CD8-positive, alpha-beta memory T cell (primary cell): ENCODE measurements around the gene THSD7A. TPM values are rescaled to one million over a fixed set of nuclear protein-coding genes. Genes with fewer than 3 reads are reported as not detected.

Experiments
- CTCF ChIA-PET: fragments of 350-600 bp; sonication (Branson Sonifier 250); formaldehyde crosslinking; loops from one replicate; lab custom pipeline; 2021; ENCODE audit warnings: antibody characterized with exemption; lab: Charles Lee
- POLR2A ChIA-PET: fragments of 350-600 bp; sonication (Branson Sonifier 250); formaldehyde crosslinking; loops from one replicate; lab custom pipeline; 2021; ENCODE audit warnings: antibody characterized with exemption; lab: Charles Lee
- DNase-seq, 5 donors: peaks; one replicate each; pipeline versions ENCODE4 v3.0.0 to v3.0.0-alpha.2; 2020 to 2022; ENCODE audit warnings: mixed read lengths in 1 of 5
- H3K27ac ChIP-seq: one replicate; pipeline ENCODE4 v1.7.0; 2013; ENCODE audit warnings: low read depth, mild to moderate bottlenecking, low read length, moderate library complexity
- H3K27me3 ChIP-seq: 2 replicates; pipeline ENCODE4 v1.7.0; 2013; ENCODE audit warnings: low read length, mild to moderate bottlenecking; ENCODE audit not compliant: insufficient read depth, poor library complexity, severe bottlenecking
- H3K36me3 ChIP-seq: 2 replicates; pipeline ENCODE4 v1.7.0; 2013; ENCODE audit warnings: mild to moderate bottlenecking, low read length, moderate library complexity; ENCODE audit not compliant: insufficient read depth
- H3K4me1 ChIP-seq: 2 replicates; pipeline ENCODE4 v1.7.0; 2013; ENCODE audit warnings: mild to moderate bottlenecking, low read length, moderate library complexity; ENCODE audit not compliant: insufficient read depth
- H3K4me3 ChIP-seq: 2 replicates; pipeline ENCODE4 v1.7.0; 2013; ENCODE audit warnings: mild to moderate bottlenecking, low read length
- H3K9me3 ChIP-seq: 2 replicates; pipeline ENCODE4 v1.7.0; 2013; ENCODE audit warnings: mild to moderate bottlenecking, low read length
- H3K27ac Mint-ChIP-seq, 8 donors: one replicate each; pipeline ENCODE4 v1.8.0; 2020 to 2021; ENCODE audit warnings: mixed read lengths in 8 of 8, mild to moderate bottlenecking in 6 of 8, inconsistent platforms in 3 of 8, moderate library complexity in 3 of 8
- H3K27me3 Mint-ChIP-seq, 2 donors: one replicate each; pipeline ENCODE4 v1.8.0; 2020 to 2021; ENCODE audit warnings: mixed read lengths in 2 of 2, mild to moderate bottlenecking in 1 of 2, moderate library complexity in 1 of 2
- H3K36me3 Mint-ChIP-seq, 3 donors: one replicate each; pipeline ENCODE4 v1.8.0; 2020 to 2021; ENCODE audit warnings: mixed read lengths in 3 of 3, inconsistent platforms in 1 of 3, mild to moderate bottlenecking in 1 of 3
- H3K4me1 Mint-ChIP-seq, 3 donors: one replicate each; pipeline ENCODE4 v1.8.0; 2020 to 2021; ENCODE audit warnings: mixed read lengths in 3 of 3, inconsistent platforms in 1 of 3, mild to moderate bottlenecking in 1 of 3
- H3K4me3 Mint-ChIP-seq, 7 donors: one replicate each; pipeline ENCODE4 v1.8.0; 2020 to 2021; ENCODE audit warnings: mixed read lengths in 7 of 7, mild to moderate bottlenecking in 6 of 7, moderate library complexity in 4 of 7, inconsistent platforms in 2 of 7
- H3K9me3 Mint-ChIP-seq, 5 donors: one replicate each; pipeline ENCODE4 v1.8.0; 2020 to 2022; ENCODE audit warnings: mixed read lengths in 5 of 5, mild to moderate bottlenecking in 3 of 5, moderate library complexity in 2 of 5, inconsistent platforms in 1 of 5
- polyA plus RNA-seq: library from polyadenylated mRNA; unstranded; fragments of 300-500 nt; fragmentation: Illumina TruSeq; gene quantifications from one replicate; pipeline ENCODE4 v1.2.3, GENCODE V29; 2021
- total RNA-seq, 2 experiments: library from RNA; stranded (reverse); gene quantifications; one replicate each; pipeline ENCODE4 v1.2.3, GENCODE V29; 2021

THSD7A gene
- total and polyA plus RNA-seq, 3 experiments from 2014 or later, result not detected

- no peak overlapping the region for H3K4me3 ChIP-seq
- H3K27me3 ChIP-seq, result no peaks in the 10 kb centered on the region
- H3K27ac Mint-ChIP-seq, result no peak overlapping the region
- no peak for DNase-seq
- no peak overlapping the region for H3K27ac ChIP-seq
- no peaks in the 10 kb centered on the region for H3K36me3 ChIP-seq
- ChIA-PET CTCF (no interaction called here), POLR2A (no interaction called here)
- H3K9me3 Mint-ChIP-seq, result peaks cover 0 to 4% (median 1%) of the 10 kb centered on the region in 5 donors
- no peaks in the 10 kb centered on the region for H3K9me3 ChIP-seq
- no peaks in the 10 kb centered on the region for H3K4me1 Mint-ChIP-seq
- H3K4me1 ChIP-seq, result no peaks in the 10 kb centered on the region
- no peaks in the 10 kb centered on the region for H3K36me3 Mint-ChIP-seq
- H3K27me3 Mint-ChIP-seq, result no peaks in the 10 kb centered on the region
- H3K4me3 Mint-ChIP-seq, result no peak overlapping the region
Observed at GRCh38 chr7:11612737-11613136, 219.3 kb downstream of the THSD7A start.

GRCh38 chr7:11609096-11609670, 222.8 kb downstream of the THSD7A start:
- H3K4me3 ChIP-seq, result no peak overlapping the region
- CTCF ChIA-PET, result no interaction called here
- no peaks in the 10 kb centered on the region for H3K4me1 Mint-ChIP-seq
- H3K4me1 ChIP-seq, result no peaks in the 10 kb centered on the region
- no peak overlapping the region for H3K4me3 Mint-ChIP-seq
- H3K27ac Mint-ChIP-seq, result peak overlapping the region in 1 of 8 donors; percentile 49
- H3K9me3 ChIP-seq, result no peaks in the 10 kb centered on the region
- no peak overlapping the region for H3K27ac ChIP-seq
- H3K36me3 Mint-ChIP-seq, result no peaks in the 10 kb centered on the region
- no peaks in the 10 kb centered on the region for H3K36me3 ChIP-seq
- POLR2A ChIA-PET, result no interaction called here
- no peaks in the 10 kb centered on the region for H3K27me3 Mint-ChIP-seq
- DNase-seq, result no peak
- H3K9me3 Mint-ChIP-seq, result peaks cover 0 to 4% (median 0%) of the 10 kb centered on the region in 5 donors
- no peaks in the 10 kb centered on the region for H3K27me3 ChIP-seq

DNA sequence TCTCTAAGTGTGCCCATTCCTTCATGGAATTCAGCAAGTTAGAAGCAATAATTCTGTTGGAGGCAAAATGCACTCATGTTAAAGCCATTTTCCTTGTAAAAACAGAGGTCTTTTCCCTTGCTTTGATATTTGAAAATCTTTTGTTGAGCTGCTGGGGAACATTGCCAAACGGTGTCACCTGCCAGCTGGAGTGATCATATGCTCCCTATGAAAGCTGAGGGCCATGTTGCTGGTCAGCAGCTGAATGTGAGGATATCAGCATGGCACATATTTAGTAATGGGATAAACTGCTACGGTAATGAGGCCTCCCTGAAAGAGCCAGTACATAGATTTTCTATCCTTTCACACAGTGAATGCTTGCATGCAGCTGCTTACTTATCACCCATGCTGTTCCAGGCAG, 224.3 kb downstream of the THSD7A start:
- H3K4me1 Mint-ChIP-seq, result no peaks in the 10 kb centered on the region
- Histone ChIP-seq H3K4me1 (no peaks in the 10 kb centered on the region), H3K27ac (no peak overlapping the region), H3K27me3 (no peaks in the 10 kb centered on the region), H3K9me3 (no peaks in the 10 kb centered on the region), H3K4me3 (no peak overlapping the region), H3K36me3 (no peaks in the 10 kb centered on the region)
- H3K9me3 Mint-ChIP-seq, result peaks cover 0 to 4% (median 0%) of the 10 kb centered on the region in 5 donors
- H3K36me3 Mint-ChIP-seq, result no peaks in the 10 kb centered on the region
- no peak overlapping the region for H3K27ac Mint-ChIP-seq
- ChIA-PET CTCF (no interaction called here), POLR2A (no interaction called here)
- no peaks in the 10 kb centered on the region for H3K27me3 Mint-ChIP-seq
- H3K4me3 Mint-ChIP-seq, result no peak overlapping the region
- DNase-seq, result no peak

- Histone ChIP-seq H3K27ac (no peak overlapping the region), H3K4me1 (no peaks in the 10 kb centered on the region), H3K36me3 (no peaks in the 10 kb centered on the region), H3K9me3 (no peaks in the 10 kb centered on the region), H3K27me3 (no peaks in the 10 kb centered on the region), H3K4me3 (no peak overlapping the region)
- ChIA-PET POLR2A (no interaction called here), CTCF (no interaction called here)
- H3K27me3 Mint-ChIP-seq, result no peaks in the 10 kb centered on the region
- H3K36me3 Mint-ChIP-seq, result no peaks in the 10 kb centered on the region
- peaks cover 0 to 15% (median 1%) of the 10 kb centered on the region in 5 donors for H3K9me3 Mint-ChIP-seq
- no peak overlapping the region for H3K27ac Mint-ChIP-seq
- DNase-seq, result no peak
- no peaks in the 10 kb centered on the region for H3K4me1 Mint-ChIP-seq
- H3K4me3 Mint-ChIP-seq, result no peak overlapping the region
Observed at GRCh38 chr7:11605749-11606148, 226.2 kb downstream of the THSD7A start.

DNA sequence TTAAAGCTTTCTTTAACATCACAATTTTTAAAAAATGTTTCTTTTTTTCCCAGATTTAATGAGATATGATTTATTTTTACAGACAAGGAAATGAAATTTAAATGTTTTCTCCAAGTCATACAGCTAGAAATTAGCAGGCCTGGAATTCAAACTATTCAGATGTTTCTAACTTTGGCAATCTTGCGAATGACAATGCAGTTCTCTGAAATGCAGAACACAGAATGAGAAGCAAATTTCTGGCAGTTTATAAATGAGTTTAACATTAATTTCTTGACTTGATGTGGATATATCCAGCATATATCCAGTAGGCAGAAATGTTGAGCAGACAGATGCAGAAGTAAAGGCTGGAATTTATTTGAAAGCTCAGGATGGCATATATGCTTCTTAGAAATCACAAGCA, 227.5 kb downstream of the THSD7A start:
- no peaks in the 10 kb centered on the region for H3K27me3 Mint-ChIP-seq
- no peak overlapping the region for H3K4me3 ChIP-seq
- H3K4me3 Mint-ChIP-seq, result no peak overlapping the region
- no peaks in the 10 kb centered on the region for H3K27me3 ChIP-seq
- H3K27ac ChIP-seq, result no peak overlapping the region
- ChIA-PET CTCF (no interaction called here), POLR2A (no interaction called here)
- DNase-seq, result no peak
- no peak overlapping the region for H3K27ac Mint-ChIP-seq
- no peaks in the 10 kb centered on the region for H3K4me1 Mint-ChIP-seq
- H3K9me3 Mint-ChIP-seq, result peaks cover 0 to 15% (median 2%) of the 10 kb centered on the region in 5 donors
- no peaks in the 10 kb centered on the region for H3K4me1 ChIP-seq
- no peaks in the 10 kb centered on the region for H3K36me3 ChIP-seq
- no peaks in the 10 kb centered on the region for H3K36me3 Mint-ChIP-seq
- no peaks in the 10 kb centered on the region for H3K9me3 ChIP-seq

- no peaks in the 10 kb centered on the region for H3K36me3 ChIP-seq
- H3K4me3 ChIP-seq, result no peak overlapping the region
- no peaks in the 10 kb centered on the region for H3K4me1 ChIP-seq
- Mint-ChIP-seq H3K9me3 (peaks cover 0 to 11% (median 5%) of the 10 kb centered on the region in 5 donors), H3K4me1 (no peaks in the 10 kb centered on the region), H3K27me3 (no peaks in the 10 kb centered on the region), H3K4me3 (no peak overlapping the region), H3K36me3 (no peaks in the 10 kb centered on the region), H3K27ac (no peak overlapping the region)
- no peak for DNase-seq
- ChIA-PET POLR2A (no interaction called here), CTCF (no interaction called here)
- H3K27ac ChIP-seq, result no peak overlapping the region
- H3K27me3 ChIP-seq, result no peaks in the 10 kb centered on the region
- no peaks in the 10 kb centered on the region for H3K9me3 ChIP-seq
Observed at GRCh38 chr7:11601761-11602160, 230.2 kb downstream of the THSD7A start.

GRCh38 chr7:11593322-11593721, 238.7 kb downstream of the THSD7A start:
- Mint-ChIP-seq H3K36me3 (no peaks in the 10 kb centered on the region), H3K27me3 (no peaks in the 10 kb centered on the region), H3K4me3 (no peak overlapping the region), H3K9me3 (peaks cover 0 to 6% (median 3%) of the 10 kb centered on the region in 5 donors), H3K27ac (no peak overlapping the region), H3K4me1 (no peaks in the 10 kb centered on the region)
- Histone ChIP-seq H3K36me3 (no peaks in the 10 kb centered on the region), H3K4me3 (no peak overlapping the region), H3K27me3 (no peaks in the 10 kb centered on the region), H3K27ac (no peak overlapping the region), H3K9me3 (no peaks in the 10 kb centered on the region), H3K4me1 (no peaks in the 10 kb centered on the region)
- DNase-seq, result no peak
- CTCF ChIA-PET, result no interaction called here
- POLR2A ChIA-PET, result no interaction called here

DNA sequence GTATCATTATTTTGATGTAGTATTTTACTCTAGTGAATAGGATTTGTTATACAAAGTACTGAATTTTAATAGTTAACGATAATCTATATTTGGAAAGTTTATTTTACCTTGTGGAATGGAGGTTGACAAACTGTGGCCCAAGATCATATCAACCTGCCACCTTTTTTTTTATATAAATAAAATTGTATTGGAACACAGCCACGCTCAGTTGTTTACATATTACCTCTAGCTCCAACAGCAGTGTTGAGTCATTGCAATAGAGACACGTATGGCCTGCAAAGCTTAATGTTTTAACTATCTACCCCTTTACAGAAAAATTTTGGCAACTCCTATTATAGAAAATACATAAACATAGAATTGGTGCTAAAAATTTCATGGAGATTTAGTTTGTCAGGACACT, 239.3 kb downstream of the THSD7A start:
- Histone ChIP-seq H3K4me3 (no peak overlapping the region), H3K36me3 (no peaks in the 10 kb centered on the region), H3K4me1 (no peaks in the 10 kb centered on the region), H3K27ac (no peak overlapping the region), H3K9me3 (no peaks in the 10 kb centered on the region), H3K27me3 (no peaks in the 10 kb centered on the region)
- no peak for DNase-seq
- Mint-ChIP-seq H3K36me3 (no peaks in the 10 kb centered on the region), H3K27ac (no peak overlapping the region), H3K27me3 (no peaks in the 10 kb centered on the region), H3K4me3 (no peak overlapping the region), H3K4me1 (no peaks in the 10 kb centered on the region), H3K9me3 (peaks cover 0 to 6% (median 2%) of the 10 kb centered on the region in 5 donors)
- POLR2A ChIA-PET, result no interaction called here
- CTCF ChIA-PET, result no interaction called here
